Measurements from ENCODE around the gene KRT77. TPM values are rescaled to one million over a fixed set of nuclear protein-coding genes. Genes with fewer than 3 reads are reported as not detected.

Gene KRT77
- polyA plus RNA-seq, 4 donors, result 0.01 to 0.86 TPM; not detected in 2

DNA sequence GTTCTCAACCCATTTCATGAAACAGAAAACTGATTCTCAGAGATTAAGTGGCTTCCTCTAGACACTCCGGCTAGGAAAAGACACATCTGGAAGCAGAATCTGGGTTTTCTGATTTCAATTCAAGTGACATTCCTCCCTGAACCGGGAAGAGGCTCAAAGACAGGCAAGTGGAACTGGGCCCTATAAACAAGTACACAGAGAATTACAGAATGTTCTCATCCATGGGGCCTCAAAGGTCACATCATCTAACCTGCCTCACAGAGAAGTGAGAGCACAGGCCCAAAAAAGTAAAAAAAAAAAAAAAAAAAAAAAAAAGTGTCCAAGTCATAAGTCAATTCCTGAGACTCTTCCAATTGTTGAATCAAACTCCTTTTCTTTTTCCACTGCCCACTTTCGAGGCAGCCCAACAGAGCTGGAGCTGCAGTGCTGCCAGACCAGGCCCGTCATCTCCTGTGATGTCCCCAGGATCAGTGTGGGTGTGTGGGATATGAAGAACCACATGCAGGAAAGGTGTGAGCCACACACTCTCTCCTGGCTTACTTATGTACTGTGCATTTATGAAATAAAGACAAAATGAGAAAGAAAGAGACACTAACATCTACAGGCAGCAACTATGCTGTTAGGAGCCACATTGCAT is 20.3 kb downstream of the KRT77 start:
- 68 to 87% (median 86%) methylated on average over 4 of the region's 4 CpGs for WGBS, 3 donors
- peaks cover 0 to 2% (median 0%) of the 10 kb centered on the region in 3 donors for H3K4me1 ChIP-seq (ENCODE audit: control insufficient read depth in 3 of 3, insufficient read depth in 2 of 3, low read depth in 1 of 3, low read length in 2 of 3)
- FAIRE-seq (no peak), DNase-seq (no peak)
- no peak overlapping the region for H3K4me3 ChIP-seq (ENCODE audit: low read depth in 1 of 3, low read length in 3 of 3)
- H3K27ac ChIP-seq (ENCODE audit: low read depth in 1 of 3, low read length in 2 of 3), result no peak overlapping the region
- no peaks in the 10 kb centered on the region for H3K36me3 ChIP-seq (ENCODE audit: control insufficient read depth in 3 of 3, insufficient read depth in 2 of 3, low read depth in 1 of 3, low read length in 3 of 3)
- H3K27me3 ChIP-seq (ENCODE audit: control insufficient read depth in 3 of 3, insufficient read depth in 3 of 3, low read length in 3 of 3), result peaks cover 0 to 25% (median 3%) of the 10 kb centered on the region in 3 donors
- no peaks in the 10 kb centered on the region for H3K9me3 ChIP-seq (ENCODE audit: control insufficient read depth in 2 of 2, insufficient read depth in 1 of 2, low read depth in 1 of 2, low read length in 1 of 2)

- H3K4me1 ChIP-seq (ENCODE audit: control insufficient read depth in 3 of 3, insufficient read depth in 2 of 3, low read depth in 1 of 3, low read length in 2 of 3), result no peaks in the 10 kb centered on the region
- no peak for FAIRE-seq
- H3K36me3 ChIP-seq (ENCODE audit: control insufficient read depth in 3 of 3, insufficient read depth in 2 of 3, low read depth in 1 of 3, low read length in 3 of 3), result no peaks in the 10 kb centered on the region
- WGBS, 3 donors, result 75 to 89% (median 84%) methylated on average over 2 of the region's 2 CpGs
- peaks cover 0 to 26% (median under 1%) of the 10 kb centered on the region in 3 donors for H3K27me3 ChIP-seq (ENCODE audit: control insufficient read depth in 3 of 3, insufficient read depth in 3 of 3, low read length in 3 of 3)
- DNase-seq, result no peak
- no peak overlapping the region for H3K4me3 ChIP-seq (ENCODE audit: low read depth in 1 of 3, low read length in 3 of 3)
- H3K27ac ChIP-seq (ENCODE audit: low read depth in 1 of 3, low read length in 2 of 3), result no peak overlapping the region
- no peaks in the 10 kb centered on the region for H3K9me3 ChIP-seq (ENCODE audit: control insufficient read depth in 2 of 2, insufficient read depth in 1 of 2, low read depth in 1 of 2, low read length in 1 of 2)
These were observed 21.0 kb downstream of the KRT77 start for GRCh38 chr12:52682381-52682660.

GRCh38 chr12:52681526-52682380 is 21.6 kb downstream of the KRT77 start:
- H3K27me3 ChIP-seq (ENCODE audit: control insufficient read depth in 3 of 3, insufficient read depth in 3 of 3, low read length in 3 of 3), result peaks cover 0 to 26% (median 0%) of the 10 kb centered on the region in 3 donors
- H3K4me3 ChIP-seq (ENCODE audit: low read depth in 1 of 3, low read length in 3 of 3), result no peak overlapping the region
- no peaks in the 10 kb centered on the region for H3K9me3 ChIP-seq (ENCODE audit: control insufficient read depth in 2 of 2, insufficient read depth in 1 of 2, low read depth in 1 of 2, low read length in 1 of 2)
- no peaks in the 10 kb centered on the region for H3K36me3 ChIP-seq (ENCODE audit: control insufficient read depth in 3 of 3, insufficient read depth in 2 of 3, low read depth in 1 of 3, low read length in 3 of 3)
- DNase-seq, result no peak
- no peaks in the 10 kb centered on the region for H3K4me1 ChIP-seq (ENCODE audit: control insufficient read depth in 3 of 3, insufficient read depth in 2 of 3, low read depth in 1 of 3, low read length in 2 of 3)
- H3K27ac ChIP-seq (ENCODE audit: low read depth in 1 of 3, low read length in 2 of 3), result no peak overlapping the region
- 74 to 80% (median 75%) methylated on average over 12 of the region's 12 CpGs for WGBS, 3 donors
- FAIRE-seq, result no peak

DNA sequence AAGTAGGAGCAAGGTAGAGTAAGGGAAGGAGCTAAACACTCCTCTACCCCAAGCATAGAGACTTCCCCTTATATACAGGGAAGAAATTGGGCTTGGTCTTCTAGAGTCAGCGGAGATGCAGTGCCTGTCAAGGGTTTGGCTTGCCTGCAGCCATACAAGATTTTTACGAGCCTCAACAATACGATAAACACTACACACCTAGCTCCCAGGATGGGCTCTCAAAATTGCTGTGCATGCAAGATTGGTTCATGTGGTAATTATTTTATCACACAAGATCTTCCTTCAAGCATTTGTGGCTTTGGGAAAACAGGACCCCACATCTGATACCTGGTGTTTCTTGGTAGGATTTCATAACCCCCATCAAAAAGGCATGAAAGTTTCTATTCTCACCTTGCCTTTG is 23.0 kb downstream of the KRT77 start, which contains the start of gene KRT1:
Gene KRT1 (minus strand): TSS at position 45 of the 400 bp plus-strand sequence. CDS start 59 bp downstream, outside the sequence.
- no peaks in the 10 kb centered on the region for H3K36me3 ChIP-seq (ENCODE audit: control insufficient read depth in 3 of 3, insufficient read depth in 2 of 3, low read depth in 1 of 3, low read length in 3 of 3)
- DNase-seq (no peak), FAIRE-seq (no peak)
- H3K4me3 ChIP-seq (ENCODE audit: low read depth in 1 of 3, low read length in 3 of 3), result no peak within 1 kb of the TSS
- H3K27me3 ChIP-seq (ENCODE audit: control insufficient read depth in 3 of 3, insufficient read depth in 3 of 3, low read length in 3 of 3), result peaks cover 0 to 26% (median 0%) of the 10 kb centered on the region in 3 donors
- 89 to 96% (median 95%) methylated on average over 3 of the region's 3 CpGs for WGBS, 3 donors
- H3K4me1 ChIP-seq (ENCODE audit: control insufficient read depth in 3 of 3, insufficient read depth in 2 of 3, low read depth in 1 of 3, low read length in 2 of 3), result no peaks in the 10 kb centered on the region
- H3K27ac ChIP-seq (ENCODE audit: low read depth in 1 of 3, low read length in 2 of 3), result no peak within 1 kb of the TSS
- H3K9me3 ChIP-seq (ENCODE audit: control insufficient read depth in 2 of 2, insufficient read depth in 1 of 2, low read depth in 1 of 2, low read length in 1 of 2), result no peaks in the 10 kb centered on the region

GRCh38 chr12:52679875-52680274 is 23.4 kb downstream of the KRT77 start:
- Histone ChIP-seq H3K4me1 (ENCODE audit: control insufficient read depth in 3 of 3, insufficient read depth in 2 of 3, low read depth in 1 of 3, low read length in 2 of 3) (no peaks in the 10 kb centered on the region), H3K27me3 (ENCODE audit: control insufficient read depth in 3 of 3, insufficient read depth in 3 of 3, low read length in 3 of 3) (peaks cover 0 to 26% (median 0%) of the 10 kb centered on the region in 3 donors), H3K4me3 (ENCODE audit: low read depth in 1 of 3, low read length in 3 of 3) (no peak overlapping the region), H3K36me3 (ENCODE audit: control insufficient read depth in 3 of 3, insufficient read depth in 2 of 3, low read depth in 1 of 3, low read length in 3 of 3) (no peaks in the 10 kb centered on the region), H3K27ac (ENCODE audit: low read depth in 1 of 3, low read length in 2 of 3) (no peak overlapping the region), H3K9me3 (ENCODE audit: control insufficient read depth in 2 of 2, insufficient read depth in 1 of 2, low read depth in 1 of 2, low read length in 1 of 2) (no peaks in the 10 kb centered on the region)
- DNase-seq (no peak), FAIRE-seq (no peak)
- WGBS, 3 donors, result 83 to 93% (median 87%) methylated on average over 5 of the region's 5 CpGs

GRCh38 chr12:52677671-52678070 is 25.7 kb downstream of the KRT77 start:
- DNase-seq, result no peak
- Histone ChIP-seq H3K36me3 (ENCODE audit: control insufficient read depth in 3 of 3, insufficient read depth in 2 of 3, low read depth in 1 of 3, low read length in 3 of 3) (no peaks in the 10 kb centered on the region), H3K27me3 (ENCODE audit: control insufficient read depth in 3 of 3, insufficient read depth in 3 of 3, low read length in 3 of 3) (peaks cover 0 to 27% (median 0%) of the 10 kb centered on the region in 3 donors), H3K4me1 (ENCODE audit: control insufficient read depth in 3 of 3, insufficient read depth in 2 of 3, low read depth in 1 of 3, low read length in 2 of 3) (peaks cover 0 to 3% (median 0%) of the 10 kb centered on the region in 3 donors), H3K4me3 (ENCODE audit: low read depth in 1 of 3, low read length in 3 of 3) (no peak overlapping the region), H3K27ac (ENCODE audit: low read depth in 1 of 3, low read length in 2 of 3) (no peak overlapping the region), H3K9me3 (ENCODE audit: control insufficient read depth in 2 of 2, insufficient read depth in 1 of 2, low read depth in 1 of 2, low read length in 1 of 2) (no peaks in the 10 kb centered on the region)
- 83 to 93% (median 90%) methylated on average over 1 of the region's 1 CpG for WGBS, 3 donors
- no peak for FAIRE-seq

DNA sequence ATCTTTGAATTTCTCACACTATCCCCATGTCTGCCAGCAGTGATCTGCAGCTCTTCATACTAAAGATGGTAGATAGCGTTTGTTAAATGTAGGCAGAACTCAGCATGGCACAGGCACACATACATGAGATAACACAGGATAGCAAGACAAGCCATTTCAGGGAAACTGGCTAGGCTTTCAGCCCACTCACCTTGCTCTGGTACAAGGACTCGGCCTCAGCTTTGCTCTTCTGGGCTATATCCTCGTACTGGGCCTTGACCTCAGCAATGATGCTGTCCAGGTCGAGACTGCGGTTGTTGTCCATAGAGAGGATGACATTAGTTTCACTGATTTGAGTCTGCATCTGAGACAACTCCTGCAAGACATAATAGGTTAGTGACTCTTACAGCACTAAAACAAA is 26.2 kb downstream of the KRT77 start:
- FAIRE-seq, result no peak
- Histone ChIP-seq H3K4me3 (ENCODE audit: low read depth in 1 of 3, low read length in 3 of 3) (no peak overlapping the region), H3K4me1 (ENCODE audit: control insufficient read depth in 3 of 3, insufficient read depth in 2 of 3, low read depth in 1 of 3, low read length in 2 of 3) (peaks cover 0 to 3% (median 0%) of the 10 kb centered on the region in 3 donors), H3K27ac (ENCODE audit: low read depth in 1 of 3, low read length in 2 of 3) (no peak overlapping the region), H3K36me3 (ENCODE audit: control insufficient read depth in 3 of 3, insufficient read depth in 2 of 3, low read depth in 1 of 3, low read length in 3 of 3) (no peaks in the 10 kb centered on the region), H3K9me3 (ENCODE audit: control insufficient read depth in 2 of 2, insufficient read depth in 1 of 2, low read depth in 1 of 2, low read length in 1 of 2) (no peaks in the 10 kb centered on the region), H3K27me3 (ENCODE audit: control insufficient read depth in 3 of 3, insufficient read depth in 3 of 3, low read length in 3 of 3) (peaks cover 0 to 26% (median 0%) of the 10 kb centered on the region in 3 donors)
- 84 to 93% (median 88%) methylated on average over 5 of the region's 5 CpGs for WGBS, 3 donors
- no peak for DNase-seq

GRCh38 chr12:52676163-52676562 is 27.2 kb downstream of the KRT77 start:
- Histone ChIP-seq H3K4me3 (ENCODE audit: low read depth in 1 of 3, low read length in 3 of 3) (no peak overlapping the region), H3K36me3 (ENCODE audit: control insufficient read depth in 3 of 3, insufficient read depth in 2 of 3, low read depth in 1 of 3, low read length in 3 of 3) (no peaks in the 10 kb centered on the region), H3K9me3 (ENCODE audit: control insufficient read depth in 2 of 2, insufficient read depth in 1 of 2, low read depth in 1 of 2, low read length in 1 of 2) (no peaks in the 10 kb centered on the region), H3K27ac (ENCODE audit: low read depth in 1 of 3, low read length in 2 of 3) (no peak overlapping the region), H3K27me3 (ENCODE audit: control insufficient read depth in 3 of 3, insufficient read depth in 3 of 3, low read length in 3 of 3) (peaks cover 0 to 24% (median 0%) of the 10 kb centered on the region in 3 donors), H3K4me1 (ENCODE audit: control insufficient read depth in 3 of 3, insufficient read depth in 2 of 3, low read depth in 1 of 3, low read length in 2 of 3) (peaks cover 0 to 3% (median 0%) of the 10 kb centered on the region in 3 donors)
- FAIRE-seq (no peak), DNase-seq (no peak)
- 91 to 96% (median 93%) methylated on average over 7 of the region's 7 CpGs for WGBS, 3 donors

All from small intestine (tissue), 7 donors.